PC-9 (cell line): ENCODE measurements around the gene CLCF1. TPM values are rescaled to one million over a fixed set of nuclear protein-coding genes. Genes with fewer than 3 reads are reported as not detected.

Experiments
- BruUV-seq: library from RNA; stranded (reverse); fragments of 400-500 nt; replicated peaks from 2 replicates; lab custom pipeline; 2021; lab: Mats Ljungman, UMichigan
- CTCF ChIA-PET: fragments of 300-600 bp; sonication (Branson Sonifier 250); formaldehyde crosslinking; loops from one replicate; lab custom pipeline; 2022; ENCODE audit warnings: antibody characterized with exemption; lab: Charles Lee
- POLR2A ChIA-PET: fragments of 300-600 bp; sonication (Branson Sonifier 250); formaldehyde crosslinking; loops from one replicate; lab custom pipeline; 2022; ENCODE audit warnings: antibody characterized with exemption; ENCODE audit not compliant: unreplicated experiment; lab: Charles Lee
- DNase-seq, 2 experiments: peaks; one replicate each; pipeline versions ENCODE4 v3.0.0 to v3.0.0-alpha.2; 2015 to 2022; ENCODE audit warnings: mixed read lengths in 1 of 2
- H2AFZ ChIP-seq: fragments of 200-600 bp; sonication (generic); 2 replicates; pipeline ENCODE4 v1.8.1; 2017; ENCODE audit warnings: antibody characterized with exemption
- H3F3A ChIP-seq: fragments of 200-600 bp; sonication (generic); 2 replicates; pipeline ENCODE4 v1.8.1; 2017; ENCODE audit warnings: antibody characterized with exemption, mild to moderate bottlenecking, low read depth; ENCODE audit not compliant: insufficient read depth
- H3K27ac ChIP-seq: fragments of 200-600 bp; sonication (generic); 2 replicates; pipeline ENCODE4 v1.6.1; 2016; ENCODE audit warnings: mixed run types
- H3K27me3 ChIP-seq: fragments of 200-600 bp; sonication (generic); 2 replicates; pipeline ENCODE4 v1.6.1; 2016; ENCODE audit warnings: low read depth, mixed run types; ENCODE audit not compliant: insufficient read depth
- H3K36me3 ChIP-seq: fragments of 200-600 bp; sonication (generic); 2 replicates; pipeline ENCODE4 v1.6.1; 2016; ENCODE audit warnings: low read depth, mixed run types
- H3K4me1 ChIP-seq: fragments of 200-600 bp; sonication (generic); replicated peaks from 2 replicates; pipeline ENCODE4 v1.6.1; 2016; ENCODE audit warnings: mixed run types; ENCODE audit not compliant: insufficient read depth
- H3K4me2 ChIP-seq: fragments of 200-600 bp; sonication (generic); 2 replicates; pipeline ENCODE4 v1.6.1; 2017; ENCODE audit warnings: mixed run types
- H3K4me3 ChIP-seq: fragments of 200-600 bp; sonication (generic); 2 replicates; pipeline ENCODE4 v1.6.1; 2016; ENCODE audit warnings: mixed run types
- H3K79me2 ChIP-seq: fragments of 200-600 bp; sonication (generic); 2 replicates; pipeline ENCODE4 v1.6.1; 2017; ENCODE audit warnings: low read depth, mixed run types
- H3K9me2 ChIP-seq: fragments of 200-600 bp; sonication (generic); 2 replicates; pipeline ENCODE4 v1.8.1; 2017; ENCODE audit warnings: mild to moderate bottlenecking; ENCODE audit not compliant: insufficient read depth
- H3K9me3 ChIP-seq: fragments of 200-600 bp; sonication (generic); 2 replicates; pipeline ENCODE4 v1.8.1; 2016; ENCODE audit warnings: low read depth; ENCODE audit not compliant: insufficient read depth
- H4K20me1 ChIP-seq: fragments of 200-600 bp; sonication (generic); 2 replicates; pipeline ENCODE4 v1.8.1; 2017; ENCODE audit not compliant: insufficient read depth
- EZH2 ChIP-seq: fragments of 200-600 bp; sonication (generic); IDR thresholded peaks from 2 replicates; pipeline ENCODE4 v1.8.0; 2017; ENCODE audit warnings: antibody characterized with exemption, low read depth
- intact Hi-C: fragments of 100-400 bp; cut with micrococcal nuclease; formaldehyde crosslinking; loops from one replicate; pipeline ENCODE4 v1.10.0; 2022; ENCODE audit not compliant: unreplicated experiment
- total RNA-seq: library from RNA; stranded (reverse); gene quantifications from 2 replicates; pipeline ENCODE4 v1.2.3, GENCODE V29; 2021
- TF ChIP-seq, protein P1 (sequence below): fragments of 200-600 bp; sonication (generic); conservative IDR thresholded peaks from 2 replicates; pipeline ENCODE4 v1.6.1; 2017; ENCODE audit warnings: mixed run types, antibody characterized with exemption, mild to moderate bottlenecking, moderate library complexity

The CLCF1 gene
- total RNA-seq, 1 experiment from 2014 or later: 17.0 TPM

DNA sequence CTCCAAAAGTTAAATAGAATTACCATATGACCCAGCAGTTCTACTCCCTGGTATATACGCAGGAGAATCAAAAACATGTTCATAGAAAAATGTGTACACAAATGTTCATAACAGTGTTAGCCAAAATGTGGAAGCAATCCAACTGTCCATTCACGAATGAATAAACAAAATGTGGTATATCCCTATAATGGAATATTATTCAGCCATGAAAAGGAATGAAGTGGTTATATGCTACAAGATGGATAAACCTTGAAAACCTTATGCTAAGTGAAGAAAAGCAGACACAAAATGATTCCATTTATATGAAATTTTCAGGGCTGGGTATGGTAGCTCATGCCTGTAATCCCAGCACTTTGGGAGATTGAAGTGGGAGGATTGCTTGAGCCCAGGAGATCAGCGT lies 36.1 kb downstream of the CLCF1 start:
- no TSS peak for BruUV-seq
- H3K27me3 ChIP-seq: no peaks in the 10 kb centered on the region
- no peak overlapping the region for H3K4me2 ChIP-seq
- ChIA-PET CTCF (interaction anchor here (0.6 kb wide), 1 partner anchor 257 kb away, joined by 3 read pairs; no protein-coding TSS in a partner anchor), POLR2A (no interaction called here)
- TF ChIP-seq, protein P1, sequence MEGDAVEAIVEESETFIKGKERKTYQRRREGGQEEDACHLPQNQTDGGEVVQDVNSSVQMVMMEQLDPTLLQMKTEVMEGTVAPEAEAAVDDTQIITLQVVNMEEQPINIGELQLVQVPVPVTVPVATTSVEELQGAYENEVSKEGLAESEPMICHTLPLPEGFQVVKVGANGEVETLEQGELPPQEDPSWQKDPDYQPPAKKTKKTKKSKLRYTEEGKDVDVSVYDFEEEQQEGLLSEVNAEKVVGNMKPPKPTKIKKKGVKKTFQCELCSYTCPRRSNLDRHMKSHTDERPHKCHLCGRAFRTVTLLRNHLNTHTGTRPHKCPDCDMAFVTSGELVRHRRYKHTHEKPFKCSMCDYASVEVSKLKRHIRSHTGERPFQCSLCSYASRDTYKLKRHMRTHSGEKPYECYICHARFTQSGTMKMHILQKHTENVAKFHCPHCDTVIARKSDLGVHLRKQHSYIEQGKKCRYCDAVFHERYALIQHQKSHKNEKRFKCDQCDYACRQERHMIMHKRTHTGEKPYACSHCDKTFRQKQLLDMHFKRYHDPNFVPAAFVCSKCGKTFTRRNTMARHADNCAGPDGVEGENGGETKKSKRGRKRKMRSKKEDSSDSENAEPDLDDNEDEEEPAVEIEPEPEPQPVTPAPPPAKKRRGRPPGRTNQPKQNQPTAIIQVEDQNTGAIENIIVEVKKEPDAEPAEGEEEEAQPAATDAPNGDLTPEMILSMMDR: no peak
- TF ChIP-seq EZH2: no peak
- H4K20me1 ChIP-seq: no peaks in the 10 kb centered on the region
- H3K4me1 ChIP-seq: no peaks in the 10 kb centered on the region
- H3K9me3 ChIP-seq: no peaks in the 10 kb centered on the region
- H3K36me3 ChIP-seq: no peaks in the 10 kb centered on the region
- H3K4me3 ChIP-seq: no peak overlapping the region
- H3K9me2 ChIP-seq: no peaks in the 10 kb centered on the region
- H3K79me2 ChIP-seq: no peaks in the 10 kb centered on the region
- H2AFZ ChIP-seq: no peak overlapping the region
- DNase-seq: no peak
- intact Hi-C loops: no loop called here
- H3F3A ChIP-seq: peaks cover 5% of the 10 kb centered on the region; the same call in 1 of the 2 replicates
- no peak overlapping the region for H3K27ac ChIP-seq

DNA sequence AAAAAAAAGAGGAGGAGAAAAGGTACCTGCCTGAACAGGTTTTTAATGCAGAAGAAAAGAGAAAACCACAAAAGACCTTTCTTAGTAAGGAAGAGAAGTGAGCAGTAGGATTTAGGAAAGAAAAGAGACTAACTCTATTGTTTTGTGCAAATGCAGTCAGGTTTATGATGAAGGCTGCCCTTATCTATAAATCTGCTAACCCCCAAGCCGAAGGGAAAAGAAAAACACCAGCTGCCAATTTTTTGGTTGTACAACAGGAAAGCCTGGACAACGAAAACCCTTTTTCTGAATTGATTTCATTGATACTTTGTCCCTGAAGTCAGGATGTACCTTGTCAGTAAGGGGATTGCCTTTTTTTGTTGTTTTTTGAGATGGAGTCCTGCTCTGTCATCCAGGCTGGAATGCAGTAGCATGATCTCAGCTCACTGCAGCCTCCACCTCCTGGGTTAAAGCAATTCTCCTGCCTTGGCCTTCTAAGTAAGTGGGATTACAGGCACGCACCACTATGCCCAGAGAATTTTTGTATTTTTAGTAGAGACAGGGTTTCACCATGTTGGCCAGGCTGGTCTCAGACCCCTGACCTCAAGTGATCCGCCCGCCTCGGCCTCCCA lies 41.2 kb downstream of the CLCF1 start:
- no peak overlapping the region for H2AFZ ChIP-seq
- ChIA-PET CTCF (interaction anchor here (0.5 to 0.6 kb wide), 2 partner anchors 41 to 93 kb away, joined by 3 to 10 read pairs; partner anchors contain the start of gene CLCF1), POLR2A (interaction anchor here (0.7 kb wide), 1 partner anchor 245 kb away, joined by 9 read pairs; no protein-coding TSS in a partner anchor)
- H3K27ac ChIP-seq: no peak overlapping the region
- H4K20me1 ChIP-seq: no peaks in the 10 kb centered on the region
- no peaks in the 10 kb centered on the region for H3K36me3 ChIP-seq
- H3K4me3 ChIP-seq: no peak overlapping the region
- no peak for TF ChIP-seq EZH2
- TF ChIP-seq, protein P1: no peak
- BruUV-seq: no TSS peak
- intact Hi-C loops: no loop called here
- H3K9me2 ChIP-seq: no peaks in the 10 kb centered on the region
- no peaks in the 10 kb centered on the region for H3K79me2 ChIP-seq
- DNase-seq: peak in 1 of 2 experiments; percentile 45
- no peaks in the 10 kb centered on the region for H3K4me1 ChIP-seq
- H3K9me3 ChIP-seq: no peaks in the 10 kb centered on the region
- no peaks in the 10 kb centered on the region for H3K27me3 ChIP-seq
- H3F3A ChIP-seq: peaks cover 17% of the 10 kb centered on the region; the same call in 1 of the 2 replicates
- H3K4me2 ChIP-seq: no peak overlapping the region

DNA sequence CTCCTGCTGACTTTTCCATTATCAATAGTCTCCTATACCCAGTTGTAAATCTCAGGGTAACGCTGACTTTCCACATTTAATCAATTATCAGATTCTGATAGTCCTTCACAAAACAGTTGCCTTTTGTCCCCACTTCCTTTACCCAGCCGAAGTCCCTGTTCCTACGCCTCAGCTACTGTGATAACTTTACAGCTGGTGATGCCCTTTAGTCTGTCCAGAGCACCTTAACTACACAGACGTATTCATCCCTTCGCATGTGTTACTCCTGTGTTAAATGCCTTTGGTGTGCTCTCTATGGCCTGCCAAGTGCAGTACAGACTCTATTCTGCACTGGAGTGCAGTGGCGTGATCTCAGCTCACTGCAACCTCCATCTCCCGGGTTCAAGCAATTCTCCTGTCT lies 49.9 kb downstream of the CLCF1 start:
- H3K4me3 ChIP-seq: no peak overlapping the region
- no peaks in the 10 kb centered on the region for H3K9me3 ChIP-seq
- CTCF ChIA-PET: interaction anchor here (0.5 kb wide), 1 partner anchor 58 kb away, joined by 5 read pairs; no protein-coding TSS in a partner anchor
- H3K4me2 ChIP-seq: no peak overlapping the region
- no peaks in the 10 kb centered on the region for H4K20me1 ChIP-seq
- no peaks in the 10 kb centered on the region for H3K36me3 ChIP-seq
- no peaks in the 10 kb centered on the region for H3K9me2 ChIP-seq
- no peaks in the 10 kb centered on the region for H3K27me3 ChIP-seq
- POLR2A ChIA-PET: no interaction called here
- BruUV-seq: no TSS peak
- no peak for DNase-seq
- no peak for TF ChIP-seq EZH2
- TF ChIP-seq, protein P1: no peak
- no peak overlapping the region for H3K27ac ChIP-seq
- H3F3A ChIP-seq: peaks cover 25% of the 10 kb centered on the region; the same call in 1 of the 2 replicates
- no peak overlapping the region for H2AFZ ChIP-seq
- H3K79me2 ChIP-seq: peaks cover 23% of the 10 kb centered on the region
- intact Hi-C loops: no loop called here
- H3K4me1 ChIP-seq: peaks cover 9% of the 10 kb centered on the region
